GM12873 (cell line): Measurements from ENCODE around the gene RARA.

Source experiments
- TF ChIP-seq, protein P1 (sequence below): IDR thresholded peaks from 2 replicates; pipeline ENCODE4 v1.5.1; 2012; ENCODE audit warnings: low read depth, mild to moderate bottlenecking, moderate library complexity, low read length, control low read depth; ENCODE audit not compliant: insufficient read depth; ENCODE audit errors: missing control alignments

Gene RARA

DNA sequence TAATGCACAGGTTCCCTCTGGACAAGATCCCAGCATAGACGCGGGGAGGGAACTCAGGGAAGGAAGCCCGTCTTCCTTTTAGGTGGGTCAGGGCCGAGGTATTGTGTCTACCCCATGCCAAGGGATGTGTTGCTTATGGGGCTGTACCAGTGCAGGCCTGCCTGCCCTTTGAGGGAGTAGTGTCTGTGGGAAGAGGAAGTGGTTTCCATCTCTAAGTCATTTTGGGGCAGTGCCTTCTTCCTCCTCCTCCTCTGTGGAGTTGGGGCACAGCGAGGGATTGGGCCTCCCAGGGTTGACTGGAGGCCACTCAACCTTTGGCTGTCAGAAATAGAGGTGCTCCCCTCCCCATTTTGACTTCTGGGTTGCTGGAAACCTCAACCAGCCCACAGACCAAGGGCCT is 29.1 kb downstream of the RARA start:
- TF ChIP-seq, protein P1, sequence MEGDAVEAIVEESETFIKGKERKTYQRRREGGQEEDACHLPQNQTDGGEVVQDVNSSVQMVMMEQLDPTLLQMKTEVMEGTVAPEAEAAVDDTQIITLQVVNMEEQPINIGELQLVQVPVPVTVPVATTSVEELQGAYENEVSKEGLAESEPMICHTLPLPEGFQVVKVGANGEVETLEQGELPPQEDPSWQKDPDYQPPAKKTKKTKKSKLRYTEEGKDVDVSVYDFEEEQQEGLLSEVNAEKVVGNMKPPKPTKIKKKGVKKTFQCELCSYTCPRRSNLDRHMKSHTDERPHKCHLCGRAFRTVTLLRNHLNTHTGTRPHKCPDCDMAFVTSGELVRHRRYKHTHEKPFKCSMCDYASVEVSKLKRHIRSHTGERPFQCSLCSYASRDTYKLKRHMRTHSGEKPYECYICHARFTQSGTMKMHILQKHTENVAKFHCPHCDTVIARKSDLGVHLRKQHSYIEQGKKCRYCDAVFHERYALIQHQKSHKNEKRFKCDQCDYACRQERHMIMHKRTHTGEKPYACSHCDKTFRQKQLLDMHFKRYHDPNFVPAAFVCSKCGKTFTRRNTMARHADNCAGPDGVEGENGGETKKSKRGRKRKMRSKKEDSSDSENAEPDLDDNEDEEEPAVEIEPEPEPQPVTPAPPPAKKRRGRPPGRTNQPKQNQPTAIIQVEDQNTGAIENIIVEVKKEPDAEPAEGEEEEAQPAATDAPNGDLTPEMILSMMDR, result no peak

DNA sequence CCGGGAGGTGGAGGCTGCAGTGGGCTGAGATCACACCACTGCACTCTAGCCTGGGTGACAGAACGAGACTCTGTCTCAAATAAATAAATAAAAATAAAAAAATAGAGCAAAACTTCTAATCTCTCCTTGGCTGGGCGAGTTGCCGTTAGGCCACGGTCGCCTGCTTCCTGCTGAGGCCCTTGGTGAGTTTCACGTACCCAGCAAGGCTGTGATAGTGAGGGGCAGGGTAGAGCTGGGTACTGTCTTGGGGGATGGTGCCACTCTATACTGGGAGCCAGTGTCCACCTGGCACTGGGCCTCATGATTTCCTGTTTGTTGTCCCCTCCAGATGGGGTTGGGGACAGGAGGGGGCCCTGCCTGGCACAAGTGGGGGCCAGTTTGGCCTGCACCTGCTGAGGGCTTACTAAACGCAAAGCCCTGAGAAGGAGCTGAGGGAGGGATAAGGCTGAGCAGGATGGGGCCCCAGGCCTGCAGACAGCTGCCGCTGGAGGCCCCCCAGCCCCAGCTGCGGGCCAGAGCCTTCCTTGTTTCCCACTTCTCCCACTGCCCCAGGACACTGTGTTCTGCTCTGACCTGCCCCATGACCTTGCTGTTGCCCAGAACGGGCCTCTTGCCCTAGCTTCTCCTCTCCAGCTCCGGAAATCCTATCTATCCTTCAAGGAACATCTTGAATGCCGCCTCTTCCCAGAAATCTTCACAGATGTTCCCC is 30.1 kb downstream of the RARA start:
- TF ChIP-seq, protein P1, result no peak

DNA sequence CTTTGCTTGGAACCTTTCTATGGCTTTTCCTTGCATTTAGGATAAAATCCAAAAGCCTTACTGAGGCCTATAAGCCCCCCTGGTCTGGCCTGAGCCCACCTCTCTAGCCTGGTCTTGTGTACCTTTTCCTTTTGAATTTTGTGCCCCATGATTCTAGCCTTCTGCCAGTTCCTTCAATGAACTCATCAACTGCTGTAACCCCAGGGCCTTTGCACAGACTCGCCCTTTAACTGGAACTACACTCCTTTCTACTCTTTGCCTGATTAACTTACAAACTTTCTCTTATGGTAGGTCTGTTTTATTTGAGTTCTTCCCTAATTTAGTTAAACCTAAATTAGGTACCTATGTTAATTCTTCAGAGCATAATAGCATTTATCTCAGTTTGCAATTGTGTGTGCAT is 31.3 kb downstream of the RARA start:
- TF ChIP-seq, protein P1, result no peak

DNA sequence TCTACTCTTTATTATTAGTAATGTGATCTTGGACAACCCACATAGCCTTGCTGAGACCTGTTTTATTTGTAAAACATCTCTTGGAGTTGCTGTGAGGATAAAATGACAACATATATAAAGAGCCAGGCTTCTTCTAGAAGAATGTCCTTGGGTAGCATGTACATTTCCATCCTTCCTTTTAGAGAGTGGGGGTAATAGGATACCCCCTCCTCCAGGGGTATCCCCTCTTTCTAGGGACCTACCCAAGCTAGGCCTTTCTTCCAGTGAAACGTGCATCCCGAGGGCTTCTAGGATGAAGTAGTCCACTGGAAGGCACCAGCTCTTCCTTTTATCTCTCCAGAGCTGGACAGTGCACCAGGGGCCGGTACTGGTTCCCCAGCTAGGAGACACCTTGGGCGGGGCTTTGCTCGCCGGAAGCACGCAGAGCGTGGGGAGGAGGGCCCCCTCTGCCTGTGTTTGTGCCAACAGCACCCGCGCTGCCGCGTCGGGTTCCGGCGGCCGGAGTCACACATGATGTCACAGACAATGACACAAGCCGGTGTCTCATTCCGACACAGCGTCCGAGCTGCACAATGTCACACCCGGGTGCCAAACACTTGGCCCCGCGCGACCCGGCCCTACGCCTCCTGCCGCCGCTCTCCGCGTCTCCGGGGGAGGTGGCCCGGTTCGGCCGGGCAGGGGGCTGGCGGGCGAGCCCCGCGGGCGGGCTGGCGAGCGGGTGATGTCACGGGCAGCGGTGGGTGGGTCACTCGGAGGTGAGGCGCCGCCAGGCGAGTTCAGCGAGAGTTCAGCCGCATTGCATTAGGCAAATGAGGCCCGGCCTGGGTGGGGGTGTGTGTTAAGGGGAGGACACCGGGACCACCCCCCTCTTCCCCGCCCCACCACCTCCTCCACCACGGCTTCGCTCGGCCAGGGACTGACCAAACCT is 32.2 kb downstream of the RARA start:
- TF ChIP-seq, protein P1, result peak; percentile 21

DNA sequence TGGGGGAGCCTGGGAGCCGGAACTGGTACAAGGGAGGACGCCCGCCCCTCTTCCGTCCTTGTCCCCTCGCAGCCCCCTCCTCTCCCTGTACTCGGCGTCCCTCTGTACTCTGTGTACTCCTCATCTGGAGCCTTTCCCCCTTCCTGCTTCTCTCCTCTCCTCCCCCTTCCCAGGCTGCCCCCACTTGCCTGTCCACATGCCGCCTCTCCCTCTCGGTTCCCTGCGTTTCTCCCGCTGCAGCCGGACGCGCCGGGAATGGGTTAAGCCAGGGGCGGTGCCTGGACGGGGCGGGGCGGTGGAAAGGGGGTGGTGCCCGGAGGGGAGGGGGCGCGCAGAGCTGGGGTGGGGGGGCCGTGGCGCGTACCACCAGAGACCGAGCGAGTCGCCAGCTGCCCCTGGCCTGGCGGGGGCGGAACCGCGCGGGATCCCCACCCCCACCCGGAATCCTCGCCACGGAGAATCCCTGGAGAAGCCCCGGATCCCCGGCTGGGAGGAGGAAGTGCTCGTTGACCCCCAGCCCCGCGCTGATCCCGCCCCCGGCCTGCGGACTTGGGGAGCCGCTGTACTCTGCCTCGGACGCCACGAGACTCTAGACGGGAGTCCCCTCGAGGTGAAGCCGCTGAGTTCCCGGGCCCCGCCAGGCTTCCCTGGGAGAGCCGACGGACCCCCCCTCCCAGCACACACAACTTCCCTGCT is 33.0 kb downstream of the RARA start:
- TF ChIP-seq, protein P1, result no peak

DNA sequence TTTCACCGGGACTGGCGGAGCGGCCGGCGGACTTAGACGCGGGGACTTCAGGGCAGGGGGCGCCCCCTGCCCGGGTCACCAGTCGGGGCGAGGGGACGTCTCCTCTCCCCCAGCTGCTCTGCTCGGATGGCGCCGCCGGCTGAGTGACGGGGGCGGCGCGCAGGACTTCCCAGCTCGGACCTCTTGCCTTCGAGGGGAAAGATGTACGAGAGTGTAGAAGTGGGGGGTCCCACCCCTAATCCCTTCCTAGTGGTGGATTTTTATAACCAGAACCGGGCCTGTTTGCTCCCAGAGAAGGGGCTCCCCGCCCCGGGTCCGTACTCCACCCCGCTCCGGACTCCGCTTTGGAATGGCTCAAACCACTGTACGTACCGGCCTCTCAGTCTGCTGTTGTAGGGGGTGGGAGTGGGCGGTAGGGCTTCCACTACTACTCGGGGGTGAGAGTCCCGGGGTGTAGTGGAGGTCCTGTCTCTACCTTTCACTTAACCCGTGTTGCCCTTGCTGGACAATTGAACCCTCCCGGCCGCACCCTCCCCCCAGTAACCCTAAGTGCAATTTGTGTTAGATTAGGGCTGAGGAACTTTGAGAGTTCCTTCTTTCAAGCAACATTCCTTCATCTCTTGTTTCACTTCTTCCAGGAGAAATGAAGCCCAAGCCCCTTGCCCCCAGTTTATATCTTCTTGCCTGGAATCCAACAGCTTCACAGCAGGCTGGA is 33.7 kb downstream of the RARA start:
- TF ChIP-seq, protein P1, result no peak
